ENCODE results near the gene HDDC2.

HDDC2 gene

DNA sequence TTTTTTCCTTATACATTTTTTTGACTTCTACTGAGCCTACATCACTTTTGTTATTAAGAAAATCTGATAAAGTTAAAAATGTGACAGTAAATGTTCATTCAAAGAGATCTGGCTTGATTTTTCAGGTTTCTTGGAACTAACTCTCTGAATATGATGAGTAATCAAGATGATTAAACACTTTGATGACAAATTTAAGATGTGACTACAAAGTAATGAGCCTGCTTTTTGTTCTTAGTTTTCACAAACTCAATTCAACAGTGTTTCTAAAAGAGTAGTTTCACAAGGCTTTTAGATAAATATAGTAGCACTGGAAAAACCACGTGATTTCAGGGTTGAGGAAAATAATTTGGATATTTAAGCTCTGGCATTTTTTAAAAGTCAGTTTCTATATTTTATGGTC, 37.9 kb upstream of the HDDC2 start:
- TF ChIP-seq, protein P1, sequence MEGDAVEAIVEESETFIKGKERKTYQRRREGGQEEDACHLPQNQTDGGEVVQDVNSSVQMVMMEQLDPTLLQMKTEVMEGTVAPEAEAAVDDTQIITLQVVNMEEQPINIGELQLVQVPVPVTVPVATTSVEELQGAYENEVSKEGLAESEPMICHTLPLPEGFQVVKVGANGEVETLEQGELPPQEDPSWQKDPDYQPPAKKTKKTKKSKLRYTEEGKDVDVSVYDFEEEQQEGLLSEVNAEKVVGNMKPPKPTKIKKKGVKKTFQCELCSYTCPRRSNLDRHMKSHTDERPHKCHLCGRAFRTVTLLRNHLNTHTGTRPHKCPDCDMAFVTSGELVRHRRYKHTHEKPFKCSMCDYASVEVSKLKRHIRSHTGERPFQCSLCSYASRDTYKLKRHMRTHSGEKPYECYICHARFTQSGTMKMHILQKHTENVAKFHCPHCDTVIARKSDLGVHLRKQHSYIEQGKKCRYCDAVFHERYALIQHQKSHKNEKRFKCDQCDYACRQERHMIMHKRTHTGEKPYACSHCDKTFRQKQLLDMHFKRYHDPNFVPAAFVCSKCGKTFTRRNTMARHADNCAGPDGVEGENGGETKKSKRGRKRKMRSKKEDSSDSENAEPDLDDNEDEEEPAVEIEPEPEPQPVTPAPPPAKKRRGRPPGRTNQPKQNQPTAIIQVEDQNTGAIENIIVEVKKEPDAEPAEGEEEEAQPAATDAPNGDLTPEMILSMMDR (IDR thresholded peaks at IDR 0.05; ENCODE audit: insufficient read depth, low read depth, low read length, missing control alignments) = no peak
- no peak overlapping the region for H3K4me3 ChIP-seq (ENCODE audit: low read depth, low read length)
- no peak for DNase-seq (ENCODE audit: low read depth)

DNA sequence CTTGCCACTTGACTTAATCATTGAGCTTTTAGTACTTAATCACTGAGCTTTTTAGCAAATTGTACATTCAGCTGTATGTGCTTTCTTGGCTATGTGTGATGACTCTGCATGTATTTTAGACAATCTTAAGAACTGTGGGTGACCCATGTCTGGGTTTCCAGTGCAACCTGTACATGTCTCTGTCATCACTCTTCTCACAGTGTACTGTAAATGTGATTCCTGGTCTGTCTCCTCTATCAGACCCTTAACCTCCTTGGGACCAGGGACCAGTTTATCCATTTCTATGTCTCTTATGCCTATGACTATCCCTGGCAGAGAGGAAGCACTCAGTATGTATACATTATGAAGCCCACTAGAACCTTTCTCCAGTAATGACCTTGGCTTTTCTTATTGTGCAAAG, 36.6 kb upstream of the HDDC2 start:
- no peak for DNase-seq (ENCODE audit: low read depth)
- TF ChIP-seq, protein P1 (IDR thresholded peaks at IDR 0.05; ENCODE audit: insufficient read depth, low read depth, low read length, missing control alignments) = no peak
- no peak overlapping the region for H3K4me3 ChIP-seq (ENCODE audit: low read depth, low read length)

DNA sequence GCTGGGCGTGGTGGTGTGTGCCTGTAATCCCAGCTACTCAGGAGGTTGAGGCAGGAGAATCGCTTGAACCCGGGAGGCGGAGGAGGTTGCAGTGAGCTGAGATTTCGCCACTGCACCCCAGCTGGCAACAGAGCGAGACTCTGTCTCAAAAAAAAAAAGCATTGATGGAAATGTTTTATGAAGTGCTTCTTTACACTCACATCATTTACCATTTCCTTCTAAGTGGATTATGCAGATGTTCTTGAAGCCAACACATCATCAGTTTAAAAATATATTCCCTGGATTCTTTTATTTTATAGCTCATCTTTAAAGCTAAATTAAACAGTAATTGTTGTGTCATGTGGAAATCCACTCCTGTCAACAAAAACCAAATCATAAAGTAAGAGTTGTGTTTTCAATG, 35.9 kb upstream of the HDDC2 start:
- TF ChIP-seq, protein P1 (IDR thresholded peaks at IDR 0.05; ENCODE audit: insufficient read depth, low read depth, low read length, missing control alignments) = no peak
- DNase-seq (ENCODE audit: low read depth) = no peak
- H3K4me3 ChIP-seq (ENCODE audit: low read depth, low read length) = no peak overlapping the region

DNA sequence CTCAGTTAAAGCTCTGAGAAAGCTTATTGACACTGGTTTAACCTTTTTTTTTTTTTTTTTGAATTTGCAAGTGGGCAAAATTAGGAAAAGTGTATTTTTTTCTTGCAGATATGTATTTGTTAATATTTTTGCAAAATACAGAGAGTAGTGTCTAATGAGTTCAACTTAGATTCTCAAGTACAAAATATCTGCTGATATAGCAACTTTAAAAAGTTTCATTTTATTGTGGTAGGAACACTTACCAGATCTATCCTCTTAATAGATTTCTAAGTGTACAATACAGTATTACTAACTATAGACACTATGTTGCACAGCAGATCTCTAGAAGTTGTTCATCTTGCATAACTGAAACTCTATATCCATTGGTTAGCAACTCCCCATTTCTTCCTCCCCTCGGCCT, 30.9 kb upstream of the HDDC2 start:
- no peak overlapping the region for H3K4me3 ChIP-seq (ENCODE audit: low read depth, low read length)
- TF ChIP-seq, protein P1 (IDR thresholded peaks at IDR 0.05; ENCODE audit: insufficient read depth, low read depth, low read length, missing control alignments) = no peak
- no peak for DNase-seq (ENCODE audit: low read depth)

DNA sequence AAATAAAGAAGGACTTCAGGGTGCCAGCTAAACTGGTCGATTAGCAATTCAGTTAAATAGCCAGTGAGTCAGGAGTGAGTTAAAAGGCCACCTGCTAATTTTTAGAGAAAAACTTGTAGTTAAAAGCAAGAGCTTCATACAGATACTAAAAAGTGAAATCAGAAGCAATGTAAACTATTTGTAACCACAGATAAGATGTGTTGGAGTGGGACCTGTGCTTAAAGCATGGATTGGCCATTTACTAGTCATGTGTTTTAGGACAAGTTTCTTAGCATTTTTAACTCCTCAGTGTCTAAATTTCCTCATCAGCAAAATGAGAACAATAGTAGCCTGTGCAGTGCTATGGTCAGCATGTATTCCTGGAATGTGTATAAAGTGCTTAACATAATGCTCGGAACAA, 23.8 kb upstream of the HDDC2 start:
- DNase-seq (ENCODE audit: low read depth) = no peak
- no peak overlapping the region for H3K4me3 ChIP-seq (ENCODE audit: low read depth, low read length)
- TF ChIP-seq, protein P1 (IDR thresholded peaks at IDR 0.05; ENCODE audit: insufficient read depth, low read depth, low read length, missing control alignments) = no peak

DNA sequence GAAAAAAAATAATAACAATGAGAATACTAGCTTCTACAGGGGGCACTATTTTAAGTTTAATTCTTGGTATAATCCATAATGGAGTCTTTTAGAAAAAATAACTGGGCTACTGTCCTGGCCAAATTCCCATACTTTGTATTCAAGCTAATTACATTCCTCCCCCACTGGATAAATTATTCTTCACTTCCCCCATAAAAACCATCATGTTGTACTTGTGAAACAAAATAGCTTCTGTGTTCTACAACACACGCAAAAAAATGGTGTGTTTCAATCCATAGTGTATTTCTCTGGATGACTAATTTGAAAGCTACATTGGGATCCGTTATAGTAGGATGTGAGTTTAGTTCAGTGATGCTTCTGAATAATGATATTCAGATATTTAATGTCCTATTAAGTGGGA, 21.6 kb upstream of the HDDC2 start:
- DNase-seq (ENCODE audit: low read depth) = no peak
- TF ChIP-seq, protein P1 (IDR thresholded peaks at IDR 0.05; ENCODE audit: insufficient read depth, low read depth, low read length, missing control alignments) = no peak
- H3K4me3 ChIP-seq (ENCODE audit: low read depth, low read length) = no peak overlapping the region

DNA sequence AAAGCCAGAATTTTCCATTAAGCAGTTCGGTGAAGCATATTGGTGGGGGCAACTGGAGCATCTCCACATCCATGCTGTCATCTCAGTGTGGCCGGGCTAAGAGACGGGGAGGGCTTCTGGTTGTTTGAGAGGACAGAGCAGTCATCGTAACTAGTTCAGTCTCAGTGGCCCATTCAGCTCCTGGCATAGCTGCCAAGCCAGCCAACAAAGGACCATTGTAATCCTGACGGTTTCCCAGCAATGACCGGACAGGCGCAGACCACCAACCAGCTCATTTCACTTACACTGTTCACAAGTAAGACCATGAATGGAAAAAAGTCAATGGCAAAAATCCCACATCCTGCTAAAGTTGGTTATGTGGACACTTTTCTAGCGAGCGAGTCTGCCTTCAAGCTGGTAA, 14.9 kb upstream of the HDDC2 start:
- TF ChIP-seq, protein P1 (IDR thresholded peaks at IDR 0.05; ENCODE audit: insufficient read depth, low read depth, low read length, missing control alignments) = no peak
- no peak overlapping the region for H3K4me3 ChIP-seq (ENCODE audit: low read depth, low read length)
- no peak for DNase-seq (ENCODE audit: low read depth)
